SK-N-MC (cell line): ENCODE measurements around the gene TMEM270.

Experiments
- EZH2 ChIP-seq: fragments of 200-600 bp; sonication (generic); IDR thresholded peaks from one replicate; pipeline ENCODE4 v1.6.1; 2017; ENCODE audit warnings: antibody characterized with exemption
- POLR2AphosphoS5 ChIP-seq: IDR thresholded peaks from 2 replicates; pipeline ENCODE4 v1.6.1; 2012; ENCODE audit warnings: mild to moderate bottlenecking, low read depth, low read length, borderline replicate concordance

GRCh38 chr7:73828972-73829371 is 32.0 kb upstream of the TMEM270 start:
- no peak for TF ChIP-seq EZH2
- TF ChIP-seq POLR2AphosphoS5, result no peak
